Mesenchymal stem cell (in vitro differentiated cells and primary cell): ENCODE data around the gene FOXN4.

Source experiments
- DNase-seq: peaks from one replicate; pipeline ENCODE4 v3.0.0-alpha.2; 2013
- H2AFZ ChIP-seq: one replicate; pipeline ENCODE4 v1.6.1; 2013; ENCODE audit warnings: low read depth, mild to moderate bottlenecking, control low read depth, inconsistent platforms, low read length, moderate library complexity
- H2AK5ac ChIP-seq: 2 replicates; pipeline ENCODE4 v1.6.1; 2013; ENCODE audit warnings: low read length, moderate library complexity, mild to moderate bottlenecking, inconsistent platforms; ENCODE audit not compliant: severe bottlenecking
- H2BK120ac ChIP-seq: one replicate; pipeline ENCODE4 v1.6.1; 2013; ENCODE audit warnings: low read depth, mild to moderate bottlenecking, inconsistent platforms, low read length, moderate library complexity
- H2BK12ac ChIP-seq, 2 experiments: one replicate each; pipeline ENCODE4 v1.6.1; 2013; ENCODE audit warnings: inconsistent platforms in 2 of 2, low read length in 2 of 2, mild to moderate bottlenecking in 2 of 2, moderate library complexity in 2 of 2, control low read depth in 1 of 2
- H2BK15ac ChIP-seq: one replicate; pipeline ENCODE4 v1.6.1; 2013; ENCODE audit warnings: mild to moderate bottlenecking, low read depth, inconsistent platforms; ENCODE audit not compliant: poor library complexity, severe bottlenecking
- H2BK5ac ChIP-seq: 2 replicates; pipeline ENCODE4 v1.6.1; 2013; ENCODE audit warnings: low read depth, mild to moderate bottlenecking, low read length, control low read depth, inconsistent platforms; ENCODE audit not compliant: poor library complexity, severe bottlenecking
- H3K14ac ChIP-seq, 2 experiments: one replicate each; pipeline ENCODE4 v1.6.1; 2013; ENCODE audit warnings: inconsistent platforms in 2 of 2, low read length in 2 of 2, control low read depth in 1 of 2, mild to moderate bottlenecking in 1 of 2, moderate library complexity in 1 of 2
- H3K18ac ChIP-seq, 2 experiments: one replicate each; pipeline ENCODE4 v1.6.1; 2013; ENCODE audit warnings: inconsistent platforms in 2 of 2, low read length in 2 of 2, control low read depth in 1 of 2, low read depth in 1 of 2, mild to moderate bottlenecking in 1 of 2
- H3K23ac ChIP-seq, 2 experiments: one replicate each; pipeline ENCODE4 v1.6.1; 2013; ENCODE audit warnings: inconsistent platforms in 2 of 2, low read length in 2 of 2, mild to moderate bottlenecking in 2 of 2, moderate library complexity in 2 of 2, control low read depth in 1 of 2
- H3K27ac ChIP-seq: 2 replicates; pipeline ENCODE4 v1.5.1; 2013; ENCODE audit warnings: mild to moderate bottlenecking, moderate library complexity, low read length, control low read depth, inconsistent platforms; ENCODE audit not compliant: poor library complexity, severe bottlenecking
- H3K27me3 ChIP-seq, 2 experiments: 2 replicates each; pipeline versions ENCODE4 v1.6.1 to v1.7.0; 2013; ENCODE audit warnings: low read length in 2 of 2, mild to moderate bottlenecking in 2 of 2, moderate library complexity in 2 of 2, control low read depth in 1 of 2, inconsistent platforms in 1 of 2; ENCODE audit not compliant: control insufficient read depth in 1 of 2, insufficient read depth in 1 of 2
- H3K36me3 ChIP-seq, 2 experiments: 2 replicates each; pipeline versions ENCODE4 v1.6.1 to v1.7.0; 2013; ENCODE audit warnings: low read length in 2 of 2, control low read depth in 1 of 2, inconsistent platforms in 1 of 2, low read depth in 1 of 2, mild to moderate bottlenecking in 1 of 2; ENCODE audit not compliant: insufficient read depth in 2 of 2, control insufficient read depth in 1 of 2
- H3K4ac ChIP-seq, 2 experiments: one replicate each; pipeline ENCODE4 v1.6.1; 2013; ENCODE audit warnings: inconsistent platforms in 2 of 2, low read length in 2 of 2, mild to moderate bottlenecking in 2 of 2, moderate library complexity in 2 of 2, control low read depth in 1 of 2, low read depth in 1 of 2
- H3K4me1 ChIP-seq: 2 replicates; pipeline ENCODE4 v1.6.1; 2013; ENCODE audit warnings: low read depth, low read length, control low read depth; ENCODE audit not compliant: control insufficient read depth, insufficient read depth
- H3K4me2 ChIP-seq: 2 replicates; pipeline ENCODE4 v1.6.1; 2013; ENCODE audit warnings: low read length, mild to moderate bottlenecking, inconsistent platforms; ENCODE audit not compliant: poor library complexity, severe bottlenecking
- H3K4me3 ChIP-seq, 2 experiments: 2 replicates each; pipeline versions ENCODE4 v1.5.1 to v1.7.0; 2013; ENCODE audit warnings: low read length in 2 of 2, mild to moderate bottlenecking in 2 of 2, control low read depth in 1 of 2, low read depth in 1 of 2; ENCODE audit not compliant: insufficient read depth in 1 of 2
- H3K79me1 ChIP-seq: replicated peaks from 2 replicates; pipeline ENCODE4 v1.6.1; 2013; ENCODE audit warnings: mild to moderate bottlenecking, control low read depth, low read length, inconsistent platforms; ENCODE audit not compliant: poor library complexity, severe bottlenecking
- H3K9ac ChIP-seq: 2 replicates; pipeline ENCODE4 v1.7.0; 2013; ENCODE audit warnings: mild to moderate bottlenecking, low read length, moderate library complexity
- H3K9me3 ChIP-seq: 2 replicates; pipeline ENCODE4 v1.7.0; 2013; ENCODE audit warnings: mild to moderate bottlenecking, low read length; ENCODE audit not compliant: control insufficient read depth
- H4K8ac ChIP-seq: one replicate; pipeline ENCODE4 v1.6.1; 2013; ENCODE audit warnings: inconsistent platforms, mild to moderate bottlenecking, low read length, moderate library complexity
- H4K91ac ChIP-seq: one replicate; pipeline ENCODE4 v1.6.1; 2013; ENCODE audit warnings: mild to moderate bottlenecking, low read length, inconsistent platforms
- WGBS: methylation state at CpG from one replicate; pipeline ENCODE4 v1.1.7; 2013; ENCODE audit warnings: mixed read lengths; 5-methylcytosine and 5-hydroxymethylcytosine counted together

Gene FOXN4

DNA sequence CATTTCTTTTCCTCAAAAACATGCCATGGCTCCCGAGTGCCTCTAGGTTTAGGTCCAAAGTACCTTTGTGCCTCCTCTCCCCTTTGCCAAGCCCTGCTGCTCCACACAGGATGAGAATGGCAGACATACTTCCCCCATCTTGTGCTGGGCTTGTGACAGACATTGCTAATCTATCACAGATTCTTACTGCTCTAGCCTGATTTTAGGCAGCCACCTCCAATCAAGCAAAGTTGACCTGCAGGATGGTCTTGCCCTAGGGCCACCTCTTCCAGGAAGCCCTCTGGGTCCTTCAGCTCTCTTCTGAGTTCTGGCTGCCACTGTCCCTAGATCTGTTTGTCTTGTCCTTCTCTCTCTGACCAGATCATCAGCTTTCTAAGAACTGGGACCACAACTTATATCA lies 20.5 kb downstream of the FOXN4 start:
- Histone ChIP-seq H3K27ac (no peak overlapping the region), H3K4me1 (peaks cover 5% of the 10 kb centered on the region), H3K23ac (peak overlapping the region in 1 of 2 experiments; percentile 57), H3K9me3 (no peaks in the 10 kb centered on the region), H4K8ac (no peak overlapping the region), H3K4me2 (no peak overlapping the region), H3K27me3 (peaks cover 31 to 64% of the 10 kb centered on the region in 2 experiments), H3K4me3 (no peak overlapping the region), H3K36me3 (no peaks in the 10 kb centered on the region), H2BK15ac (no peak overlapping the region), H3K4ac (no peak overlapping the region), H3K18ac (no peak overlapping the region), H3K9ac (no peak overlapping the region), H4K91ac (no peak overlapping the region), H2BK12ac (no peak overlapping the region), H3K14ac (no peak overlapping the region), H2BK120ac (no peak overlapping the region), H2BK5ac (no peak overlapping the region), H2AFZ (no peak overlapping the region), H2AK5ac (no peak overlapping the region), H3K79me1 (no peaks in the 10 kb centered on the region)
- 98% methylated on average over 1 of the region's 1 CpG for WGBS
- DNase-seq: no peak

DNA sequence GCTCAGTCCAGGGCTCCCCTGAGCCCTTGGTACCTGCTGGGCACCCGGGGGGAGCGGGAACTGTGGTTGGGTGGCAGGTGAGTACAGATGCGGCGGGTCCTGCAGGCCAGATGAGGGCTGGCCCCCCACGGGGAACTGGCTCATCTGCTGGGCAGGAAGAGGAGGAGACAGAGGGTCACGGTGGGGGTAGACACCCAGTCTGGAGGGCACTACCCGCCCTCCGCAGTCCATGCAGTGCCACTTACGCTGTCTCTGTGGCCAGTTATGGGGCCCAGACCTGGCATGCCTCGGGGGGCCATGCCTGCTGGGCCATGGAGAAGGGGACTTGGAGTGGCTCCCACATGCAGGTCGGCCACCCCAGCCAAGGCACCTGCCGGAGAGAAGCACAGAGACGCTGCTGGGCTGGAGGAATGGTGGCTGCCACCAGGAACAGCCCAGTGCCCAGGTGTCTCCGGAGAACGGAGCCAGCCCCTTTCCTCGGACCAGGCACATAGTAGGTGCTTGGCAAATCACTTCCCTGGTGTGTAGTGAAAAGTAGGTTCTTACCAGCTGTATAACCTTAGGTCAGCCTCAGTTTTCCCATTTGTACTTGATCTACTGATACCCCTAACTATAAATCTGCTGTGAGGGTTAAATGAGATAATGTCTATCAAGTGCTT lies 21.1 kb downstream of the FOXN4 start:
- Histone ChIP-seq H3K9me3 (no peaks in the 10 kb centered on the region), H3K4me3 (peak overlapping the region in 1 of 2 experiments; percentile 29), H3K9ac (no peak overlapping the region), H4K91ac (no peak overlapping the region), H3K4ac (no peak overlapping the region), H3K23ac (peak overlapping the region in 1 of 2 experiments; percentile 42), H3K27ac (no peak overlapping the region), H3K14ac (no peak overlapping the region), H3K27me3 (peaks cover 25 to 59% of the 10 kb centered on the region in 2 experiments), H3K18ac (no peak overlapping the region), H2BK120ac (no peak overlapping the region), H2AFZ (no peak overlapping the region), H3K4me1 (peaks cover 5% of the 10 kb centered on the region), H3K79me1 (no peaks in the 10 kb centered on the region), H3K4me2 (no peak overlapping the region), H2BK15ac (no peak overlapping the region), H3K36me3 (no peaks in the 10 kb centered on the region), H2BK5ac (peak overlapping the region; percentile 31), H4K8ac (no peak overlapping the region), H2AK5ac (no peak overlapping the region), H2BK12ac (no peak overlapping the region)
- WGBS: 87% methylated on average over 14 of the region's 16 CpGs
- no peak for DNase-seq

DNA sequence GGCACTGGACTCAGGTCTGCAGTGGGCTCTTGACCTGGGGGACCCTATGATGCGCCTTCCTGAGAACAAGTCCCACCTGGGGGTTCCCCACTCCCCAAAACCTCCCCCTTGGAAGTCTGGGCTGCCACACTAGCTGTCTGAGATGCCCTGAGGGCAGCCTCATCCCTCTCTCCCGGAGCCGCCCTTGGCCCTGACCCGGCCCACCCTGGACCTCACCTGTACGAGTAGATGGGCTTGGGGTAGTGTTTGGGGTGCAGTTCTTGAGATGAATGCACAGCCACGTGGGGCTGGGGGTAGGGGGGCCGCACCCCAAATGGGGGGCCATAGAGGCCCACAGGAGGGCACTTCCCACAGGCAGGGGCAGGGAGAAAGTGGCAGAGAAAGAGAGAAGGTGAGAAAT lies 21.9 kb downstream of the FOXN4 start:
- H3K4ac ChIP-seq: no peak overlapping the region
- H2BK15ac ChIP-seq: no peak overlapping the region
- no peak overlapping the region for H2BK120ac ChIP-seq
- no peak overlapping the region for H3K23ac ChIP-seq
- WGBS: 89% methylated on average over 6 of the region's 7 CpGs
- H3K27ac ChIP-seq: no peak overlapping the region
- H3K18ac ChIP-seq: no peak overlapping the region
- no peak overlapping the region for H3K9ac ChIP-seq
- H2BK5ac ChIP-seq: no peak overlapping the region
- H3K4me3 ChIP-seq: no peak overlapping the region
- H2BK12ac ChIP-seq: no peak overlapping the region
- DNase-seq: no peak
- peaks cover 5% of the 10 kb centered on the region for H3K4me1 ChIP-seq
- no peaks in the 10 kb centered on the region for H3K9me3 ChIP-seq
- H3K79me1 ChIP-seq: no peaks in the 10 kb centered on the region
- no peak overlapping the region for H3K4me2 ChIP-seq
- no peak overlapping the region for H4K8ac ChIP-seq
- no peak overlapping the region for H2AFZ ChIP-seq
- H3K14ac ChIP-seq: no peak overlapping the region
- H3K27me3 ChIP-seq: peaks cover 18 to 52% of the 10 kb centered on the region in 2 experiments
- no peak overlapping the region for H4K91ac ChIP-seq
- no peaks in the 10 kb centered on the region for H3K36me3 ChIP-seq
- H2AK5ac ChIP-seq: no peak overlapping the region

DNA sequence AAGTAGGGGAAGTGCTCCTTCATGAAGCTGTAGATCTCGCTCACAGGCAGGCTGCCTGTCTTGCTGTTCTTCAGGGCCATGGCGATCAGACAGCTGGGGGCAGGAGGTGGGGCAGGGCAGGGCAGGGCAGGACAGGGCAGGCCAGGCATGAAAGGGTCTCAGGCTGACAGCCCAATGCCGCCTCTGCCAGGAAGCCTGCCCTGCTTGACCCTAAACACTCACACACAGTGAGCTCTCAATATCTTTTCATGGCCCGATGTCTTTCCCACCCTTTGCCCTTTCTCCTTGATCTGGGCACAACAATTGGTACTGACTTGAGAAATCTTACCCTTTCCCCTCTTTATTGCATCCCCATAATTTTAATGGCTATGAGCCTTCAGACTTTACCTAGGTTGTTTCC lies 22.4 kb downstream of the FOXN4 start:
- H3K9ac ChIP-seq: no peak overlapping the region
- WGBS: 74% methylated on average over 4 of the region's 4 CpGs
- no peak overlapping the region for H4K8ac ChIP-seq
- no peak overlapping the region for H2BK5ac ChIP-seq
- no peak overlapping the region for H3K27ac ChIP-seq
- no peaks in the 10 kb centered on the region for H3K79me1 ChIP-seq
- H3K4me1 ChIP-seq: peaks cover 2% of the 10 kb centered on the region
- no peak overlapping the region for H2AFZ ChIP-seq
- no peak overlapping the region for H3K23ac ChIP-seq
- no peak for DNase-seq
- H4K91ac ChIP-seq: peak overlapping the region; percentile 29
- H3K4me2 ChIP-seq: no peak overlapping the region
- H2BK15ac ChIP-seq: no peak overlapping the region
- H2AK5ac ChIP-seq: no peak overlapping the region
- H3K14ac ChIP-seq: no peak overlapping the region
- no peak overlapping the region for H3K18ac ChIP-seq
- no peak overlapping the region for H3K4ac ChIP-seq
- no peak overlapping the region for H2BK120ac ChIP-seq
- H3K9me3 ChIP-seq: no peaks in the 10 kb centered on the region
- H3K36me3 ChIP-seq: no peaks in the 10 kb centered on the region
- peaks cover 14 to 52% of the 10 kb centered on the region in 2 experiments for H3K27me3 ChIP-seq
- H3K4me3 ChIP-seq: no peak overlapping the region
- H2BK12ac ChIP-seq: no peak overlapping the region
